Mesendoderm (in vitro differentiated cells): ENCODE data around the gene PPFIA4.
A peak's percentile ranks its signal among the peaks of the same experiment; 100 is the strongest.

Source experiments
- DNase-seq: peaks from one replicate; pipeline ENCODE4 v3.0.0; 2013
- H2AK5ac ChIP-seq: 2 replicates; pipeline ENCODE4 v1.6.1; 2013; ENCODE audit warnings: low read length, inconsistent platforms
- H2BK120ac ChIP-seq: 2 replicates; pipeline ENCODE4 v1.6.1; 2013; ENCODE audit warnings: low read depth, mild to moderate bottlenecking, low read length, moderate library complexity, mixed read lengths
- H2BK15ac ChIP-seq: replicated peaks from 2 replicates; pipeline ENCODE4 v1.6.1; 2013; ENCODE audit warnings: low read depth, mild to moderate bottlenecking, moderate library complexity
- H2BK5ac ChIP-seq: 2 replicates; pipeline ENCODE4 v1.6.1; 2013; ENCODE audit warnings: low read length, inconsistent platforms
- H3K18ac ChIP-seq: 2 replicates; pipeline ENCODE4 v1.6.1; 2013; ENCODE audit warnings: mild to moderate bottlenecking, low read length, mixed read lengths
- H3K23ac ChIP-seq: one replicate; pipeline ENCODE4 v1.6.1; 2013; ENCODE audit warnings: low read length
- H3K27ac ChIP-seq: 2 replicates; pipeline ENCODE4 v1.5.1; 2013; ENCODE audit warnings: low read depth, mild to moderate bottlenecking, inconsistent platforms, low read length, moderate library complexity
- H3K27me3 ChIP-seq: 2 replicates; pipeline ENCODE4 v1.6.1; 2013; ENCODE audit warnings: low read length, control low read depth, mild to moderate bottlenecking, inconsistent platforms; ENCODE audit not compliant: insufficient read depth, poor library complexity
- H3K36me3 ChIP-seq: 2 replicates; pipeline ENCODE4 v1.6.1; 2013; ENCODE audit warnings: low read length, inconsistent platforms; ENCODE audit not compliant: control insufficient read depth, insufficient read depth
- H3K4ac ChIP-seq: one replicate; pipeline ENCODE4 v1.6.1; 2013; ENCODE audit warnings: low read depth, mild to moderate bottlenecking, low read length, moderate library complexity
- H3K4me1 ChIP-seq: 2 replicates; pipeline ENCODE4 v1.6.1; 2013; ENCODE audit warnings: low read depth, low read length, inconsistent platforms; ENCODE audit not compliant: control insufficient read depth
- H3K4me2 ChIP-seq: 2 replicates; pipeline ENCODE4 v1.6.1; 2013; ENCODE audit warnings: low read length
- H3K4me3 ChIP-seq: 2 replicates; pipeline ENCODE4 v1.5.1; 2013; ENCODE audit warnings: mild to moderate bottlenecking, low read length
- H3K56ac ChIP-seq: one replicate; pipeline ENCODE4 v1.6.1; 2013; ENCODE audit warnings: low read length
- H3K79me1 ChIP-seq: 2 replicates; pipeline ENCODE4 v1.6.1; 2013; ENCODE audit warnings: low read length, inconsistent platforms
- H3K79me2 ChIP-seq: 2 replicates; pipeline ENCODE4 v1.6.1; 2013; ENCODE audit warnings: mild to moderate bottlenecking, low read length; ENCODE audit not compliant: control insufficient read depth, insufficient read depth
- H3K9ac ChIP-seq: 2 replicates; pipeline ENCODE4 v1.6.1; 2013; ENCODE audit warnings: low read length, inconsistent platforms
- H4K5ac ChIP-seq: one replicate; pipeline ENCODE4 v1.6.1; 2013; ENCODE audit warnings: low read length
- H4K8ac ChIP-seq: one replicate; pipeline ENCODE4 v1.6.1; 2013; ENCODE audit warnings: low read depth, mild to moderate bottlenecking, control low read depth, low read length, moderate library complexity
- WGBS: extraction: QIAGEN DNeasy Blood & Tissue Kit; methylation state at CpG from one replicate; pipeline ENCODE4 v1.1.7; 2013; ENCODE audit warnings: low lambda C conversion rate, missing lambda C conversion rate; ENCODE audit not compliant: insufficient coverage; ENCODE audit errors: extremely low coverage; 5-methylcytosine and 5-hydroxymethylcytosine counted together

PPFIA4 gene

DNA sequence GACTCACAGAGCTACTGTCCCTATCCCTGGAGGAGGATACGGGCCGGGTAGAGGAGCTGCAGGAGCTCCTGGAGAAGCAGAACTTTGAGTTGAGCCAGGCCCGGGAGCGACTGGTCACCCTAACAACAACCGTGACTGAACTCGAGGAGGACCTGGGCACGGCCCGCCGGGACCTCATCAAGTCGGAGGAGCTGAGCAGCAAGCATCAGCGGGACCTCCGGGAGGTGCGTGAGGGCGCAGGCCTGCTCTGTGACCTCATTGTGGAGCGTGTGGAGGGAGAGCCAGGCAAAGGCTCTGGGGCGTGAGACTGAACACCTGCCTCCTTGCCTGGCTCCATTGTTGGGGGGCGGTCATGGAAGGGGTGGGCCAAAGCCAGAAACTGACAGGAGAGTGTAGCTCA is 19.0 kb downstream of the PPFIA4 start:
- Histone ChIP-seq H4K5ac (no peak overlapping the region), H3K36me3 (no peaks in the 10 kb centered on the region), H3K79me2 (no peaks in the 10 kb centered on the region), H2BK120ac (no peak overlapping the region), H3K4me3 (no peak overlapping the region), H3K4ac (no peak overlapping the region), H3K27ac (no peak overlapping the region), H3K56ac (no peak overlapping the region), H3K9ac (no peak overlapping the region), H2BK15ac (no peak overlapping the region), H3K4me2 (no peak overlapping the region), H2BK5ac (no peak overlapping the region), H2AK5ac (no peak overlapping the region), H3K79me1 (no peaks in the 10 kb centered on the region), H3K23ac (no peak overlapping the region), H3K27me3 (no peaks in the 10 kb centered on the region), H4K8ac (no peak overlapping the region), H3K4me1 (peaks cover 6% of the 10 kb centered on the region), H3K18ac (no peak overlapping the region)
- DNase-seq = no peak
- no CpG with 5 or more reads among the region's 17 CpGs for WGBS

DNA sequence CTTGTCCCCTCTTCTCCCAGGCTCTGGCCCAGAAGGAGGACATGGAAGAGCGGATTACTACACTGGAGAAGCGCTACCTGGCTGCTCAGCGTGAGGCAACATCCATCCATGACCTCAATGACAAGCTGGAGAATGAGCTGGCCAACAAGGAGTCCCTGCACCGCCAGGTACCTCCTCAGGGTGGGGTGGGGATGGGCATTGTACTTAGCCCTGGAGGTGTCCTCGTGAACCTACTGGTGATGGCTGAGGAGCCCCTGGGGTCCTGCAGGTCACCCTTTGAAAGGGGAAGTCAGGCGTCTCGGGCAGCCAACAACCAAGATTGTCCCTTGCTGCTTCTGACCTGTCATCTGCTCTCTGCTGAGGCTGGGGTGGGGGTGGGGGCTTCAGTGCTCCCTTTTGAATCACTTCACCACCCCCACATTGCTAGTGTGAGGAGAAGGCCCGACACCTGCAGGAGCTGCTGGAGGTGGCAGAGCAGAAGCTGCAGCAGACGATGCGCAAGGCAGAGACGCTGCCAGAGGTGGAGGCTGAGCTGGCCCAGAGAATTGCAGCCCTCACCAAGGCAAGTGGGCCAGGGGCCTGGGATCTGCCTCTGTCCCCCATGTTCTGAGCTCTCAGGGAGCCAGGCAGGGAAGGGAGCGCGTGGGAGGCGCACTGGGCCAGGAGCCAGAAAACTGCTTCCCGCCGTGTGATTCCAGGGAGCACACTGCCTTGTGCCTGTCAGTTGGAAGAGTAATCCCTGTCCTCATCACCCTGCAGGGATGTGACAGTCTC is 19.7 kb downstream of the PPFIA4 start:
- Histone ChIP-seq H3K9ac (no peak overlapping the region), H3K18ac (no peak overlapping the region), H2BK15ac (no peak overlapping the region), H3K4me1 (peaks cover 6% of the 10 kb centered on the region), H3K56ac (no peak overlapping the region), H3K4ac (no peak overlapping the region), H3K27ac (no peak overlapping the region), H3K36me3 (no peaks in the 10 kb centered on the region), H2AK5ac (no peak overlapping the region), H3K4me3 (no peak overlapping the region), H2BK5ac (no peak overlapping the region), H3K27me3 (no peaks in the 10 kb centered on the region), H4K8ac (no peak overlapping the region), H3K79me2 (no peaks in the 10 kb centered on the region), H3K79me1 (no peaks in the 10 kb centered on the region), H3K23ac (no peak overlapping the region), H2BK120ac (no peak overlapping the region), H4K5ac (no peak overlapping the region), H3K4me2 (no peak overlapping the region)
- no peak for DNase-seq
- no CpG with 5 or more reads among the region's 16 CpGs for WGBS

DNA sequence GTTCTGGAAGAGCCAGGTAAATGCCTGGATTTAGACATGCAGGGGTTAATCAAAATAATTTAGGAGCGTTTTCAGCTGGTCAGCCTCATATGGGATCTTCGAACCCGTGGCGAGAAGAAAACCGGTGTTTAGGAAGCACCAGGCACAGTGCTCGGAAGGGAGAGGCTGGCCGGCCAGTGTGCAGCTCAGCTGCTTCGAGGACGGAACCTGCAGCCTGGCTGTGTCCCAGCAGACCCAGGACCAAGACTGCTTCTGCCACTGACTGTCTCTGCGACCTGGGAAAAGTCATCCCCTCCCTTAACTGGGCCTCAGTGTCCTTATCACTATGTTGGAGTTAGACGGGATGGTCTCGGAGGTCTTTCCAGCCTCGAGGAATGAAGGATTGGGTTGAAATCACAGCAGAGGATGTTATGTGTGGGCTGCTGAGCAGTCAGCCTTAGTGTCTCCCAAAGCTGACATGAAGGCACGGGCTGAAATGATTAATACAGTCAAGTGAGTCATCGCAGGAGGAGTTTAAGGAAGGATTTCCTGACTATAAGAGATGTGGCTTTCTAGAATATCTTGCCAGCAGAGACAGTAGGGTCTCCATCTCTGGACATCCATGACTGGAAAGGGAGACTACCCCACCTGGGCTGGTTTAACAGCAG is 20.8 kb downstream of the PPFIA4 start:
- Histone ChIP-seq H3K4ac (no peak overlapping the region), H2BK15ac (no peak overlapping the region), H2BK120ac (no peak overlapping the region), H2AK5ac (no peak overlapping the region), H3K18ac (no peak overlapping the region), H3K4me1 (peaks cover 2% of the 10 kb centered on the region), H3K36me3 (no peaks in the 10 kb centered on the region), H2BK5ac (no peak overlapping the region), H3K27ac (no peak overlapping the region), H4K8ac (no peak overlapping the region), H3K79me2 (no peaks in the 10 kb centered on the region), H3K56ac (no peak overlapping the region), H3K4me3 (no peak overlapping the region), H4K5ac (no peak overlapping the region), H3K9ac (no peak overlapping the region), H3K23ac (no peak overlapping the region), H3K4me2 (no peak overlapping the region), H3K27me3 (no peaks in the 10 kb centered on the region), H3K79me1 (no peaks in the 10 kb centered on the region)
- no peak for DNase-seq
- WGBS = no CpG with 5 or more reads among the region's 15 CpGs

DNA sequence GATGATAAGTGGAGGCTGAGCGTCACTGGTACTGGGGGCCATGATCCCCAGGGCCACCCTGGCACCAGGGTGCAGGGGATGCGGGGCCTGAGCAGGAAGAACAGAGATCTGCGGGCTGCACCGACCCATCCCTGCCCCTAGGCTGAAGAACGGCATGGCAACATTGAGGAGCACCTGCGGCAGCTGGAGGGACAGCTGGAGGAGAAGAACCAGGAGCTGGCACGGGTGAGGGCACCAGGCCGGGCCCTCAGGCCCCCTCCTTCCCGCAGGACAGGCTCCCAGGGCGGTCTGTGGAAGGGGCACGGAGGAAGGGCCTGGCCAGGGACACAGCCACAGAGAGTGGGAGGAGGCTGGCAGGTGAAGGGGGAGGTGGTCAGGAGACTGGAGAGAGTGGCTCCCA is 21.8 kb downstream of the PPFIA4 start:
- no peak overlapping the region for H3K23ac ChIP-seq
- H2BK15ac ChIP-seq = no peak overlapping the region
- H3K18ac ChIP-seq = no peak overlapping the region
- WGBS = no CpG with 5 or more reads among the region's 11 CpGs
- no peaks in the 10 kb centered on the region for H3K36me3 ChIP-seq
- H3K79me1 ChIP-seq = no peaks in the 10 kb centered on the region
- no peak for DNase-seq
- H3K27ac ChIP-seq = no peak overlapping the region
- no peak overlapping the region for H3K4ac ChIP-seq
- no peak overlapping the region for H3K4me2 ChIP-seq
- no peaks in the 10 kb centered on the region for H3K4me1 ChIP-seq
- no peak overlapping the region for H3K9ac ChIP-seq
- no peak overlapping the region for H2BK120ac ChIP-seq
- H4K8ac ChIP-seq = no peak overlapping the region
- H3K27me3 ChIP-seq = no peaks in the 10 kb centered on the region
- H3K4me3 ChIP-seq = no peak overlapping the region
- no peak overlapping the region for H2AK5ac ChIP-seq
- no peak overlapping the region for H2BK5ac ChIP-seq
- no peak overlapping the region for H4K5ac ChIP-seq
- no peak overlapping the region for H3K56ac ChIP-seq
- no peaks in the 10 kb centered on the region for H3K79me2 ChIP-seq

DNA sequence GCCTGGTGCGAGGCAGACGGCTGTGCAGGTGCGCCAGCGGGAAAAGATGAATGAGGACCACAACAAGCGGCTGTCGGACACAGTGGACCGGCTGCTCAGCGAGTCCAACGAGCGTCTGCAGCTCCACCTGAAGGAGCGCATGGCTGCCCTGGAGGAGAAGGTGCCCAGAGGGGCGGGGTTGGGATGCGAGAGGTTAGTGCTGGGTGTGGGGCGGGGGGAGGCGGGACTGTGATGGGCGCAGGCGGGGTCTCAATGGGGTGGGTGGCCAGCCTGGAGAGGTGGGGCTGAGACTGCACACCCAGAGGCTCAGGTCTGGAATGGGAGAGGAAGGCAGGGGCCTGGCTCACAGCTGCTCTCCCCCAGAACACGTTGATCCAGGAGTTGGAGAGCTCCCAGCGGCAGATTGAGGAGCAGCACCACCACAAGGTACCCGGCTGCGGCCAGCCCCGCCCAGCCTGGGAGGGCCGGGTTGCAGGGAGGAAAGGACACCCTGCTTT is 22.3 kb downstream of the PPFIA4 start:
- DNase-seq = peak; percentile 80
- H3K79me2 ChIP-seq = no peaks in the 10 kb centered on the region
- no peak overlapping the region for H3K9ac ChIP-seq
- no peak overlapping the region for H2BK15ac ChIP-seq
- no peak overlapping the region for H2BK5ac ChIP-seq
- H3K4me3 ChIP-seq = no peak overlapping the region
- H4K8ac ChIP-seq = no peak overlapping the region
- H3K56ac ChIP-seq = no peak overlapping the region
- no peak overlapping the region for H3K4ac ChIP-seq
- H3K4me2 ChIP-seq = no peak overlapping the region
- no peaks in the 10 kb centered on the region for H3K4me1 ChIP-seq
- no peak overlapping the region for H2BK120ac ChIP-seq
- H3K27me3 ChIP-seq = no peaks in the 10 kb centered on the region
- no CpG with 5 or more reads among the region's 23 CpGs for WGBS
- H3K36me3 ChIP-seq = no peaks in the 10 kb centered on the region
- no peak overlapping the region for H2AK5ac ChIP-seq
- no peaks in the 10 kb centered on the region for H3K79me1 ChIP-seq
- H3K23ac ChIP-seq = no peak overlapping the region
- H3K18ac ChIP-seq = no peak overlapping the region
- no peak overlapping the region for H4K5ac ChIP-seq
- no peak overlapping the region for H3K27ac ChIP-seq
